ENCODE results near the gene SEMA3B.

Gene SEMA3B

GRCh38 chr3:50318163-50318562, 49.2 kb downstream of the SEMA3B start:
- no peak for TF ChIP-seq POLR2AphosphoS5 (IDR thresholded peaks at IDR 0.05; ENCODE audit: low read depth, low read length)
- no peak for TF ChIP-seq TAF1 (IDR thresholded peaks at IDR 0.05; ENCODE audit: borderline replicate concordance, low read depth, low read length)
- TF ChIP-seq POLR2A (IDR thresholded peaks at IDR 0.05; ENCODE audit: low read depth, low read length): no peak
- DNase-seq (ENCODE audit: insufficient read length) (no peak), FAIRE-seq (no peak)

DNA sequence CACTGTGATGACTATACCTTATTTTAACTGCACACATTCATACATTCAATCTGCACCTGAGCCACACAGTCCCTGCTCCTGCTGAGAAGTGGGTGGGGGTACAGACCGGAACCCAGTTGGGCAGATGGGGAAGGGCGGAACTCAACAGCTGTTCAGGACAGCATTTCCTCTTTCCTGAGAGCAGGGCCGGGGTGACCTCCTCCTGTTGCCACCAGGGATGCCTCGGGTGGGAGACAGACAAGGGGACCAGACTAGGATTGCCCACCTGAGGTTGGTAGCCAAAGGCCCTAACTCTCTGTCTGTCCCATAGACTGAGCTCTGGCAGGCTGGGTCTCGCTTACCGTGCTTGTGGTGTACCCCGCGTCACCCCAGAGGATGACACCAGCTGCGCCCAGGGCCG, 49.7 kb downstream of the SEMA3B start:
- no peak for FAIRE-seq
- DNase-seq (ENCODE audit: insufficient read length): no peak
- TF ChIP-seq POLR2AphosphoS5 (IDR thresholded peaks at IDR 0.05; ENCODE audit: low read depth, low read length) (no peak), TAF1 (IDR thresholded peaks at IDR 0.05; ENCODE audit: borderline replicate concordance, low read depth, low read length) (no peak), POLR2A (IDR thresholded peaks at IDR 0.05; ENCODE audit: low read depth, low read length) (no peak)

DNA sequence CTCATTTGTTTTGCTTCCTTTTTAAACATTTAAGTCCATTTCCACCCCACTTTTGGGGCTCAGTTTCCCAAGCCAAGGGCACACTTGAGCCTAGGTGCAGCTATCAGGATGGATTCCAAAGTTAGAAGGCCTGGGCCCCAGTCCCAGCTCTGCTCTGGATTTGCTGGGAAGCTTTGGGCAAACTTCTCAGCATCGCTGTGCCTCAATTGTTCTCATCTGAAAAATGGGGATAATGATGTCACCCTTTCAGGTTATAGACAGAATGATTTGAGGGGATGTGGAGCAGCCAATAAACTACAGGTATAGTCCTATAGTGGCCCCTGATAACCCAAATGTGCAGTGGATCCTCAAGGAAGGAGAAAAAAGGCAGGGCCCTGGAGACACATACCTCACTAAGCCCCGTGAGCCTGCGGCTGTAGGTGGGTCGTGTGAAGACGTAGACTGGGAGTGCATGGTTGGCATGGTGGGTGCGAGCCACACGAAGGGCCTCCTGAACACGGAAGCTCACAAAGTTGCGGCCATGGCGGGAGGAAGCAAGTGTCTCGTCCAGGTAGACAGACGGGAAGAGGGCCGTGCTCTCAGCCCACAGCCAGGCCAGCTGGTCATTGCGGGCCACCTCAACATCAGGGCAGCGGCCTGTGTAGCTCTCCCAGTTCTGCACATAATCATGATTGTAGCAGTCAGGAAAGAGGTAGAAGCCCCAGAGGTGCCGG, 50.4 kb downstream of the SEMA3B start:
- no peak for FAIRE-seq
- DNase-seq (ENCODE audit: insufficient read length): no peak
- TF ChIP-seq POLR2AphosphoS5 (IDR thresholded peaks at IDR 0.05; ENCODE audit: low read depth, low read length) (no peak), POLR2A (IDR thresholded peaks at IDR 0.05; ENCODE audit: low read depth, low read length) (no peak), TAF1 (IDR thresholded peaks at IDR 0.05; ENCODE audit: borderline replicate concordance, low read depth, low read length) (no peak)

GRCh38 chr3:50319894-50320625, 51.1 kb downstream of the SEMA3B start:
- DNase-seq (ENCODE audit: insufficient read length) (no peak), FAIRE-seq (no peak)
- TF ChIP-seq POLR2A (IDR thresholded peaks at IDR 0.05; ENCODE audit: low read depth, low read length) (no peak), TAF1 (IDR thresholded peaks at IDR 0.05; ENCODE audit: borderline replicate concordance, low read depth, low read length) (no peak), POLR2AphosphoS5 (IDR thresholded peaks at IDR 0.05; ENCODE audit: low read depth, low read length) (no peak)

- FAIRE-seq: no peak
- no peak for TF ChIP-seq TAF1 (IDR thresholded peaks at IDR 0.05; ENCODE audit: borderline replicate concordance, low read depth, low read length)
- TF ChIP-seq POLR2AphosphoS5 (IDR thresholded peaks at IDR 0.05; ENCODE audit: low read depth, low read length): no peak
- TF ChIP-seq POLR2A (IDR thresholded peaks at IDR 0.05; ENCODE audit: low read depth, low read length): no peak
- DNase-seq (ENCODE audit: insufficient read length): peak; percentile 80
These were observed 51.9 kb downstream of the SEMA3B start for GRCh38 chr3:50320853-50321335.

GRCh38 chr3:50321336-50322114, 52.6 kb downstream of the SEMA3B start:
- TF ChIP-seq TAF1 (IDR thresholded peaks at IDR 0.05; ENCODE audit: borderline replicate concordance, low read depth, low read length) (0 out of 2 replicates have a peak, but pooled peaks have one; percentile 6), POLR2A (IDR thresholded peaks at IDR 0.05; ENCODE audit: low read depth, low read length) (peak; percentile 83; the same call in 1 of the 2 replicates), POLR2AphosphoS5 (IDR thresholded peaks at IDR 0.05; ENCODE audit: low read depth, low read length) (no peak)
- FAIRE-seq (peak; percentile 97), DNase-seq (ENCODE audit: insufficient read length) (peak; percentile 94)

GRCh38 chr3:50322115-50322385, 53.1 kb downstream of the SEMA3B start:
- DNase-seq (ENCODE audit: insufficient read length) (no peak), FAIRE-seq (no peak)
- no peak for TF ChIP-seq TAF1 (IDR thresholded peaks at IDR 0.05; ENCODE audit: borderline replicate concordance, low read depth, low read length)
- TF ChIP-seq POLR2AphosphoS5 (IDR thresholded peaks at IDR 0.05; ENCODE audit: low read depth, low read length): no peak
- no peak for TF ChIP-seq POLR2A (IDR thresholded peaks at IDR 0.05; ENCODE audit: low read depth, low read length)

DNA sequence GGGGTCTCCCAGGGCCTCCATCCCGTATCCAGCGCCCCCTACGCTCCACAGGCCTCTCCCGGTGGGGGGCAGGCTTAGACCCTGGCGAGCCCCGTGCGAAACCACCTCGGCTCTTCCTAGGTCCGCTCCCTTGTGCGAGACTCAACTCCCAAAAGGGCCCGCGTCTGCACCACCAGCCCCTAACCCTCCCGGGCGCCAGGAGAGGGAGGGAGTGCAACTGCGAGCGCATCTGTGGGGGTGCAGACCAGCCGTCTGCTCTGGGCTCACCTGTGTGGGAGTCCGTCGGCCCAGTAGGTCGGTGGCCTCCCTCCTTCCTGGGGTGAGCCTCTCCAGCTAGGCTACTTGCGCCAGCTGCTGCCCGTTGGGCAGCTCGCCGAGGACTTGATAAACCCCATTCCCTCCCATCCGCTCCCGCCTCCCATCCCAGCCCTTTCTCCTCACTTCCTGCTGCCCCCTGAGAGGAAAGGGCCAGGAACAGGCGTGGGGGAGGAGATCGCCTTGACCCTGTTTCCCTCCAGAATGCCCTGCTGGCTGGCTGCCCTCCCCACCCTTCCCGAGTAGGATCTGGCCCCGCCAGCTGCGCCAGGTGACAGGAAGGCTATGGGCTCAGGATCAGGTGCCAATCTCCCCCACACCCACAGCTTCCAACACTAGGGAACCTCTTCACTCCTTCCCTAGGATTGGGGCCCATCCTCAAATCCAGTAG, 53.6 kb downstream of the SEMA3B start, which contains the start of gene HYAL2:
HYAL2 (minus strand) TSS at position 360 of the 706 bp plus-strand sequence. CDS start 2,256 bp downstream, outside the sequence.
- DNase-seq (ENCODE audit: insufficient read length) (no peak), FAIRE-seq (no peak)

DNA sequence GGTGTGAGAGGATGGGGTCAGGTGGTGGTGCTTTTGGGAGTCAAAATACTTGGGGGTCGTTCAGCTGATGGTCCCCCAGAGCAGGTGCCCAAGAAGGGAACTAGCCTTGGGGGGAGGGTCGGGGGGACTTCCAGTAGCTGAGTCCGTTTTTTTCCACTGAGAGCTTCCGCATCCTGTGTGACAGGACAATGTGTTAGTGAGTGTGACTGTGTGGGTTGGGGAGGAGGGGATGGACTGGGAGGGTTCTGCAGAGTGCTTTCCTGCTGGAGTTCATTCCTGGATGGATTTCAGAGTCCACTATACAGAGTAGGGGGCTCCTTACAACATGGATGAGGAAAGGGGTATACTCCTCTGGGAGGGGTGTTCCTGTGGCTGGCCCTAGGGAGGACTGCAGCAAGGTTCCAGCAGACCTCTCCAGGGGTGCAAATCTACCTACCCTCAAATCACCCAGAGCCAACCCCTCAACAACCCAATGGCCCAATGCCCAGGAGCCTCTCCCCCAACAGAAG, 54.2 kb downstream of the SEMA3B start:
- no peak for TF ChIP-seq POLR2AphosphoS5 (IDR thresholded peaks at IDR 0.05; ENCODE audit: low read depth, low read length)
- no peak for TF ChIP-seq POLR2A (IDR thresholded peaks at IDR 0.05; ENCODE audit: low read depth, low read length)
- DNase-seq (ENCODE audit: insufficient read length) (no peak), FAIRE-seq (no peak)

More for the DNA sequence above, 53.6 kb downstream of the SEMA3B start, which contains the start of gene HYAL2:
- no peak for TF ChIP-seq POLR2AphosphoS5 (IDR thresholded peaks at IDR 0.05; ENCODE audit: low read depth, low read length)
- TF ChIP-seq TAF1 (IDR thresholded peaks at IDR 0.05; ENCODE audit: borderline replicate concordance, low read depth, low read length): no peak
- no peak for TF ChIP-seq POLR2A (IDR thresholded peaks at IDR 0.05; ENCODE audit: low read depth, low read length)

- no peak for FAIRE-seq
- no peak for TF ChIP-seq TAF1 (IDR thresholded peaks at IDR 0.05; ENCODE audit: borderline replicate concordance, low read depth, low read length)
- TF ChIP-seq POLR2A (IDR thresholded peaks at IDR 0.05; ENCODE audit: low read depth, low read length): peak; percentile 26; the same call in 1 of the 2 replicates
- TF ChIP-seq POLR2AphosphoS5 (IDR thresholded peaks at IDR 0.05; ENCODE audit: low read depth, low read length): no peak
These were observed 54.8 kb downstream of the SEMA3B start for GRCh38 chr3:50323614-50324199.

More at GRCh38 chr3:50323614-50324199, 54.8 kb downstream of the SEMA3B start:
- no peak for DNase-seq (ENCODE audit: insufficient read length)

Data from GM12892 (cell line).